HepG2 (cell line): ENCODE results near the gene IL6ST. TPM values are rescaled to one million over a fixed set of nuclear protein-coding genes. Genes with fewer than 3 reads are reported as not detected.

Experiments
- ATAC-seq: fragments of 200-7000 bp; cut with Tn5 transposase; 3 replicates; pipeline ENCODE4 v1.9.1; 2020; ENCODE audit warnings: mild to moderate bottlenecking, moderate library complexity
- BruUV-seq: library from RNA; stranded (reverse); fragments of 400-500 nt; replicated peaks from 2 replicates; lab custom pipeline; 2021; lab: Mats Ljungman, UMichigan
- CTCF ChIA-PET: fragments of 300-600 bp; formaldehyde crosslinking; extraction: SDS; loops from one replicate; lab custom pipeline; 2021; ENCODE audit warnings: low total read pairs, inconsistent platforms, low intra/inter-chr PET ratio; lab: Yijun Ruan, JAX
- POLR2A ChIA-PET: fragments of 350-600 bp; sonication (Branson Sonifier 250); formaldehyde crosslinking; loops from one replicate; lab custom pipeline; 2020; ENCODE audit warnings: antibody characterized with exemption, inconsistent platforms; lab: Yijun Ruan, JAX
- DNase-seq: peaks from one replicate; pipeline ENCODE4 v3.0.0-alpha.2; 2015; ENCODE audit warnings: low spot score
- FAIRE-seq: peaks from 3 replicates; lab custom pipeline; 2011; peaks lifted over from hg19 to GRCh38; lab: Jason Lieb, UNC
- H2AFZ ChIP-seq: one replicate; pipeline ENCODE4 v1.6.1; 2011; ENCODE audit warnings: low read length, inconsistent platforms
- H3K27ac ChIP-seq: fragments of 300-600 bp; 3 replicates; pipeline ENCODE4 v1.8.0; 2011; ENCODE audit warnings: mixed run types, mild to moderate bottlenecking, mixed read lengths, low read length, inconsistent platforms; ENCODE audit not compliant: insufficient read depth; ENCODE audit errors: extremely low read length
- H3K27me3 ChIP-seq, 2 experiments: fragments of 200-600 bp in 1 of 2; 2 replicates in 1 of 2; 3 replicates in 1 of 2; pipeline versions ENCODE4 v1.6.0 to v1.8.0; 2011; ENCODE audit warnings: low read length in 2 of 2, mild to moderate bottlenecking in 2 of 2, moderate library complexity in 2 of 2, inconsistent platforms in 1 of 2; ENCODE audit not compliant: insufficient read depth in 2 of 2, control insufficient read depth in 1 of 2
- H3K36me3 ChIP-seq, 2 experiments: fragments of 200-600 bp in 1 of 2; replicated peaks in 1 of 2; 2 replicates in 1 of 2; 3 replicates in 1 of 2; pipeline versions ENCODE4 v1.5.1 to v1.8.0; 2011; ENCODE audit warnings: low read length in 2 of 2, inconsistent platforms in 1 of 2; ENCODE audit not compliant: insufficient read depth in 2 of 2, control insufficient read depth in 1 of 2
- H3K4me1 ChIP-seq: 2 replicates; pipeline ENCODE4 v1.5.1; 2012; ENCODE audit warnings: low read length, inconsistent platforms; ENCODE audit not compliant: insufficient read depth
- H3K4me2 ChIP-seq: 2 replicates; pipeline ENCODE4 v1.6.0; 2011; ENCODE audit warnings: low read depth, low read length, inconsistent platforms
- H3K4me3 ChIP-seq, 3 experiments: fragments of 200-600 bp in 1 of 3; sonication (generic), shearing (Covaris generic) in 1 of 3; replicated peaks in 1 of 3; 2 replicates each; pipeline ENCODE4 v1.5.1; 2011 to 2016; ENCODE audit warnings: low read length in 3 of 3, inconsistent platforms in 2 of 3, low read depth in 2 of 3, mild to moderate bottlenecking in 2 of 3, control low read depth in 1 of 3, mixed read lengths in 1 of 3; ENCODE audit not compliant: insufficient read depth in 1 of 3
- H3K79me2 ChIP-seq: one replicate; pipeline ENCODE4 v1.6.1; 2011; ENCODE audit warnings: low read length, inconsistent platforms; ENCODE audit not compliant: insufficient read depth
- H3K9ac ChIP-seq: 2 replicates; pipeline ENCODE4 v1.6.0; 2011; ENCODE audit warnings: mild to moderate bottlenecking, low read depth, low read length, inconsistent platforms; ENCODE audit not compliant: insufficient read depth
- H3K9me3 ChIP-seq: 2 replicates; pipeline ENCODE4 v1.5.1; 2012; ENCODE audit warnings: mild to moderate bottlenecking, low read length
- H4K20me1 ChIP-seq: 2 replicates; pipeline ENCODE4 v1.6.0; 2011; ENCODE audit warnings: inconsistent platforms, mild to moderate bottlenecking, low read length, moderate library complexity; ENCODE audit not compliant: insufficient read depth
- EED ChIP-seq: sonication (generic); formaldehyde crosslinking; IDR thresholded peaks from 2 replicates; pipeline ENCODE4 v1.5.0; 2020; ENCODE audit warnings: mild to moderate bottlenecking, missing genetic modification reagents
- LCORL ChIP-seq, 2 experiments: fragments of 450-650 bp in 1 of 2; sonication (generic) in 1 of 2; formaldehyde crosslinking in 1 of 2; IDR thresholded peaks; 2 replicates each; pipeline versions ENCODE4 v1.5.0 to v1.6.1; 2017 to 2020; ENCODE audit warnings: antibody characterized with exemption in 1 of 2, missing genetic modification reagents in 1 of 2
- MTF2 ChIP-seq: sonication (generic); formaldehyde crosslinking; IDR thresholded peaks from 2 replicates; pipeline ENCODE4 v1.5.0; 2020; ENCODE audit warnings: missing genetic modification reagents, borderline replicate concordance
- PHF8 ChIP-seq: sonication (generic); formaldehyde crosslinking; IDR thresholded peaks from 2 replicates; pipeline ENCODE4 v1.5.0; 2020; ENCODE audit warnings: missing genetic modification reagents
- RBM22 ChIP-seq: fragments of 200-400 bp; formaldehyde crosslinking; optimal IDR thresholded peaks from 2 replicates; pipeline ENCODE3; 2017; ENCODE audit warnings: mild to moderate bottlenecking, low read length, moderate library complexity
- RFXAP ChIP-seq: sonication (generic); formaldehyde crosslinking; IDR thresholded peaks from 2 replicates; pipeline ENCODE4 v1.4.0; 2020; ENCODE audit warnings: missing genetic modification reagents, borderline replicate concordance
- ZNF282 ChIP-seq: fragments of 450-650 bp; IDR thresholded peaks from 2 replicates; pipeline ENCODE4 v1.6.1; 2018; ENCODE audit not compliant: partially characterized antibody
- ZNF3 ChIP-seq: IDR thresholded peaks from 2 replicates; pipeline ENCODE4 v1.7.0; 2017; ENCODE audit warnings: inconsistent platforms
- ZNF557 ChIP-seq: sonication (generic); formaldehyde crosslinking; IDR thresholded peaks from 2 replicates; pipeline ENCODE4 v1.4.0; 2020; ENCODE audit warnings: missing genetic modification reagents
- ZNF7 ChIP-seq: IDR thresholded peaks from 2 replicates; pipeline ENCODE4 v1.6.1; 2016; ENCODE audit warnings: missing biosample characterization, missing genetic modification reagents
- WGBS: methylation state at CpG from one replicate; pipeline ENCODE4 v1.1.6; 2017; ENCODE audit warnings: low lambda C conversion rate; 5-methylcytosine and 5-hydroxymethylcytosine counted together
- in situ Hi-C: cut with HindIII; loops from 2 replicates; pipeline ENCODE4 v1.10.0; 2017; ENCODE audit warnings: low pct_unique_long_range_greater_than_20kb; ENCODE audit not compliant: extremely low pct_ligation_motif_present
- intact Hi-C: fragments of 100-400 bp; cut with micrococcal nuclease; formaldehyde crosslinking; loops from one replicate; pipeline ENCODE4 v1.10.0; 2022; ENCODE audit not compliant: unreplicated experiment
- polyA plus RNA-seq, 8 experiments: library from polyadenylated mRNA; depleted of rRNA in 3 of 8; stranded (reverse) in 7 of 8; unstranded in 1 of 8; fragments of >200 nt; fragmentation: Illumina TruSeq in 4 of 8; extraction: Trizol in 4 of 8; gene quantifications; 2 replicates each; pipeline versions ENCODE4 v1.2.1 to v1.2.3, GENCODE V29; 2011 to 2016; ENCODE audit warnings: low read depth in 4 of 8, missing spikeins in 1 of 8, mixed read lengths in 1 of 8; ENCODE audit not compliant: insufficient read depth in 1 of 8
- total RNA-seq, 5 experiments: library from RNA; depleted of rRNA; stranded (reverse); fragments of >200 nt; fragmentation: Illumina TruSeq; extraction: Trizol; gene quantifications; 2 replicates each; pipeline ENCODE4 v1.2.3, GENCODE V29; 2016; ENCODE audit warnings: low read depth in 1 of 5
- TF ChIP-seq, protein P1 (sequence below): sonication (generic); formaldehyde crosslinking; IDR thresholded peaks from 2 replicates; pipeline ENCODE4 v1.4.0; 2020; ENCODE audit warnings: mild to moderate bottlenecking, missing genetic modification reagents, borderline replicate concordance
- TF ChIP-seq, protein P2 (sequence below): sonication (generic); formaldehyde crosslinking; IDR thresholded peaks from 2 replicates; pipeline ENCODE4 v1.5.0; 2020; ENCODE audit warnings: missing genetic modification reagents

The IL6ST gene
- total and polyA plus RNA-seq, 2 of the 13 experiments (the other 11 are each of a cell fraction or from before 2014, with no cell fraction given), result 66.6 to 166 TPM

DNA sequence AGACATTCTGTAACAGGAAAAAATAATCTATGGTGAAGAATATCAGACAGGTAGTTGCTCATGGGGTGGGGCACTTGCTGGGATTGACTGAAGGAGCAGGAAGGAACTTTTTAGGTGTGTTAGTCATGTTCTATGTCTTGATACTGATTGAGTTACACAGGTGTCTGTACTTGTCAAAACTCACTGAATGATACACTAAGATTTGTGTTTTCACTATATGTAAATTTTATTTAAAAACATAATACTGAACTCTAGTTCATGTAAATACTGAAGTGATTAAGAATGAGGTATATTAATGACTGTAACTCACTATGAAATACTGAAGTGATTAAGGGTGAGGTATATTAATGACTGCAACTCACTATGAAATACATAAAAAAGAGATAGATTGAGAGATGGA, 28.5 kb downstream of the IL6ST start (continued):
- no peak for TF ChIP-seq MTF2

DNA sequence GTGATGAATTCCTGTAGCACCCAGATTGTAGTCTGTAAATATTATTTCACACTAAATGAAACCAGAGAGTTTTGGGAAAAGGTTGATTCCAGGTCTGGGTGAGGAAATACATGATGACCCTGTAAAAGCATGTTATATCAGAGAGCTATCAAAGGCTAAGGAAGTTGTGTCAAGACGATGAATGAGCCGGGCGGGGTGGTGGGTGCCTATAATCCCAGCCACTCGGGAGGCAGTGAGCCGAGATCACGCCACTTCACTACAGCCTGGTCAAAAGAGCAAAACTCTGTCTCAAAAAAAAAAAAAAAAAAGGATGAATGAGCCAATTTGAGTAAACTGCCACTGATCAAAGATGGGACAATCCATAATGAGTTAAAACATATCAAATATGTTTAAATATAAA, 29.2 kb downstream of the IL6ST start:
- intact Hi-C loops, result no loop called here
- H3K4me3 ChIP-seq, result no peak overlapping the region
- WGBS, result 94% methylated on average over 6 of the region's 6 CpGs
- no peak overlapping the region for H3K9ac ChIP-seq
- POLR2A ChIA-PET, result no interaction called here
- TF ChIP-seq ZNF3 (CRISPR knock-in tag) (no peak), RBM22 (peak; percentile 39), PHF8 (CRISPR knock-in tag) (no peak)
- no peak for DNase-seq
- CTCF ChIA-PET, result no interaction called here
- H3K36me3 ChIP-seq, result peaks cover 10 to 71% of the 10 kb centered on the region in 2 experiments
- FAIRE-seq, result no peak
- no peak for ATAC-seq
- H2AFZ ChIP-seq, result no peak overlapping the region
- H3K27me3 ChIP-seq, result no peaks in the 10 kb centered on the region
- no TSS peak for BruUV-seq
- H3K9me3 ChIP-seq, result no peaks in the 10 kb centered on the region
- no peak overlapping the region for H3K4me2 ChIP-seq
- no peaks in the 10 kb centered on the region for H3K4me1 ChIP-seq
- in situ Hi-C loops, result no loop called here
- no peak overlapping the region for H3K27ac ChIP-seq
- H3K79me2 ChIP-seq, result peaks cover 6% of the 10 kb centered on the region
- no peaks in the 10 kb centered on the region for H4K20me1 ChIP-seq

DNA sequence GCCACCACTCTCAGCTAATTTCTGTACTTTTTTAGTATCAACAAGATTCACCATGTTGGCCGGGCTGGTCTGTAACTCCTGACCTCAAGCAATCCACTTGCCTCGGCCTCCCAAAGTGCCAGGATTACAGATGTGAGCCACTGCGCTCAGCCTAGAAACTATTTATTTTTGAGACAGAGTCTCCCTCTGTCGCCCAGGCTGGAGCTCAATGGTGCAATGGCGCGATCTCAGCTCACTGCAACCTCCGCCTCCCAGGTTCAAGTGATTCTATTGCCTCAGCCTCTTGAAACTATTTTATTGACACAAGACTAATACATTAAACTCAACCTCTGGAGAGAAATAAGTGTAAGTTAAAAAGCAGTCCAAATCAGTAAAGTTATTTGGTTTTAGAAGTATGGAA, 34.0 kb downstream of the IL6ST start:
- POLR2A ChIA-PET, result no interaction called here
- BruUV-seq, result no TSS peak
- FAIRE-seq (no peak), DNase-seq (no peak), ATAC-seq (no peak; the same call in 2 of the 3 replicates)
- Histone ChIP-seq H3K36me3 (peaks cover 16 to 67% of the 10 kb centered on the region in 2 experiments), H3K4me1 (no peaks in the 10 kb centered on the region), H3K4me3 (no peak overlapping the region), H3K27me3 (no peaks in the 10 kb centered on the region), H2AFZ (no peak overlapping the region), H3K4me2 (no peak overlapping the region), H3K27ac (no peak overlapping the region), H4K20me1 (no peaks in the 10 kb centered on the region), H3K9ac (no peak overlapping the region), H3K9me3 (no peaks in the 10 kb centered on the region), H3K79me2 (no peaks in the 10 kb centered on the region)
- in situ Hi-C loops (no loop called here), intact Hi-C loops (no loop called here)
- CTCF ChIA-PET, result no interaction called here
- WGBS, result 98% methylated on average over 7 of the region's 7 CpGs
- TF ChIP-seq ZNF557 (CRISPR knock-in tag) (no peak), ZNF282 (no peak), EED (no peak), LCORL (IDR thresholded peaks at IDR 0.05) (no peak), LCORL (CRISPR knock-in tag; IDR thresholded peaks at IDR 0.05) (no peak), ZNF7 (CRISPR knock-in tag) (no peak), RFXAP (no peak)
- TF ChIP-seq, protein P1, sequence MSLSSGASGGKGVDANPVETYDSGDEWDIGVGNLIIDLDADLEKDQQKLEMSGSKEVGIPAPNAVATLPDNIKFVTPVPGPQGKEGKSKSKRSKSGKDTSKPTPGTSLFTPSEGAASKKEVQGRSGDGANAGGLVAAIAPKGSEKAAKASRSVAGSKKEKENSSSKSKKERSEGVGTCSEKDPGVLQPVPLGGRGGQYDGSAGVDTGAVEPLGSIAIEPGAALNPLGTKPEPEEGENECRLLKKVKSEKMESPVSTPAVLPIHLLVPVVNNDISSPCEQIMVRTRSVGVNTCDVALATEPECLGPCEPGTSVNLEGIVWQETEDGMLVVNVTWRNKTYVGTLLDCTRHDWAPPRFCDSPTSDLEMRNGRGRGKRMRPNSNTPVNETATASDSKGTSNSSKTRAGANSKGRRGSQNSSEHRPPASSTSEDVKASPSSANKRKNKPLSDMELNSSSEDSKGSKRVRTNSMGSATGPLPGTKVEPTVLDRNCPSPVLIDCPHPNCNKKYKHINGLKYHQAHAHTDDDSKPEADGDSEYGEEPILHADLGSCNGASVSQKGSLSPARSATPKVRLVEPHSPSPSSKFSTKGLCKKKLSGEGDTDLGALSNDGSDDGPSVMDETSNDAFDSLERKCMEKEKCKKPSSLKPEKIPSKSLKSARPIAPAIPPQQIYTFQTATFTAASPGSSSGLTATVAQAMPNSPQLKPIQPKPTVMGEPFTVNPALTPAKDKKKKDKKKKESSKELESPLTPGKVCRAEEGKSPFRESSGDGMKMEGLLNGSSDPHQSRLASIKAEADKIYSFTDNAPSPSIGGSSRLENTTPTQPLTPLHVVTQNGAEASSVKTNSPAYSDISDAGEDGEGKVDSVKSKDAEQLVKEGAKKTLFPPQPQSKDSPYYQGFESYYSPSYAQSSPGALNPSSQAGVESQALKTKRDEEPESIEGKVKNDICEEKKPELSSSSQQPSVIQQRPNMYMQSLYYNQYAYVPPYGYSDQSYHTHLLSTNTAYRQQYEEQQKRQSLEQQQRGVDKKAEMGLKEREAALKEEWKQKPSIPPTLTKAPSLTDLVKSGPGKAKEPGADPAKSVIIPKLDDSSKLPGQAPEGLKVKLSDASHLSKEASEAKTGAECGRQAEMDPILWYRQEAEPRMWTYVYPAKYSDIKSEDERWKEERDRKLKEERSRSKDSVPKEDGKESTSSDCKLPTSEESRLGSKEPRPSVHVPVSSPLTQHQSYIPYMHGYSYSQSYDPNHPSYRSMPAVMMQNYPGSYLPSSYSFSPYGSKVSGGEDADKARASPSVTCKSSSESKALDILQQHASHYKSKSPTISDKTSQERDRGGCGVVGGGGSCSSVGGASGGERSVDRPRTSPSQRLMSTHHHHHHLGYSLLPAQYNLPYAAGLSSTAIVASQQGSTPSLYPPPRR (CRISPR knock-in tag), result no peak
- TF ChIP-seq, protein P2, sequence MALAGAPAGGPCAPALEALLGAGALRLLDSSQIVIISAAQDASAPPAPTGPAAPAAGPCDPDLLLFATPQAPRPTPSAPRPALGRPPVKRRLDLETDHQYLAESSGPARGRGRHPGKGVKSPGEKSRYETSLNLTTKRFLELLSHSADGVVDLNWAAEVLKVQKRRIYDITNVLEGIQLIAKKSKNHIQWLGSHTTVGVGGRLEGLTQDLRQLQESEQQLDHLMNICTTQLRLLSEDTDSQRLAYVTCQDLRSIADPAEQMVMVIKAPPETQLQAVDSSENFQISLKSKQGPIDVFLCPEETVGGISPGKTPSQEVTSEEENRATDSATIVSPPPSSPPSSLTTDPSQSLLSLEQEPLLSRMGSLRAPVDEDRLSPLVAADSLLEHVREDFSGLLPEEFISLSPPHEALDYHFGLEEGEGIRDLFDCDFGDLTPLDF (CRISPR knock-in tag), result no peak
